HG02884 (cell line): ENCODE results near the gene IL6ST.

Experiments
- ATAC-seq: cut with Tn5 transposase; IDR thresholded peaks from one replicate; pipeline ENCODE4 v1.9.1; 2021; ENCODE audit warnings: mild to moderate bottlenecking, moderate library complexity; ENCODE audit not compliant: unreplicated experiment

IL6ST gene

GRCh38 chr5:55923177-55923771 lies 71.5 kb downstream of the IL6ST start:
- no peak for ATAC-seq

DNA sequence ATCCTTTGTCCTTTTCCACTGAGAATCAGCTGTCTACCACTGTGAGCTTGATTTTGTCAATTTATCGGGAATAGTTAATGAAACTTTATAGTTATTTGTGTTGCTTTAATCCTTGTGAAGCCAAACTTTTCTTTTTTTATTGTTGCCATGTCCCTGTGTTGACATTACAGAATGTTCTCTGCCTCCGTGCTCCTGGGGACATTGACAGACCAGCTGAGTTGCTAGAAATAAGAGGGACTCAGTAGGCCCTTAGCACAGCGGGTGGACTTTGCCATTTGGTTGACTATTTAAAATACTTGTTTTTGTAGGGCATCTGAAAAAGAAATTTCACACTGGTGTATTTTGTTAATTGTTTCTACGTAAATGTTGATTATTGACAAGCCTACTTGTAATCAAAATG lies 73.1 kb downstream of the IL6ST start:
- ATAC-seq, result no peak

DNA sequence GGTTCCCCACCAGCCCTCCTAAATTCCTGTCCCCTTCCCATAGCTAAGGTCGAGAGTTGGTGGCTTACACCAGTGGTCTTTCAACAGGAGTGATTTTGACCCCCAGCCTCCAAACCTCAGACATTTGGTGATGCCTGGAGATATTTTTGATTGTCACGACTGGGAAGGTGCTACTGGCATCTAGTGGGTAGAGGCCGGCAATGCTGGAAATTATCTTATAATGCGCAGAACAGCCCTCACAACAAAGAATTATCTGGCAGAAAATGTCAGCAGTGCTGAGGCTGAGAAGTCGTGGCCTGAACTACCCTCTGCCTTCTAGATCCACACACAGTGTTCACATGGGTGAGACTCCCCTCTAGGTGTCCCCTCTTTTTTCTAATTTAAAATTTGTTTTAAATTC lies 74.0 kb downstream of the IL6ST start:
- no peak for ATAC-seq

DNA sequence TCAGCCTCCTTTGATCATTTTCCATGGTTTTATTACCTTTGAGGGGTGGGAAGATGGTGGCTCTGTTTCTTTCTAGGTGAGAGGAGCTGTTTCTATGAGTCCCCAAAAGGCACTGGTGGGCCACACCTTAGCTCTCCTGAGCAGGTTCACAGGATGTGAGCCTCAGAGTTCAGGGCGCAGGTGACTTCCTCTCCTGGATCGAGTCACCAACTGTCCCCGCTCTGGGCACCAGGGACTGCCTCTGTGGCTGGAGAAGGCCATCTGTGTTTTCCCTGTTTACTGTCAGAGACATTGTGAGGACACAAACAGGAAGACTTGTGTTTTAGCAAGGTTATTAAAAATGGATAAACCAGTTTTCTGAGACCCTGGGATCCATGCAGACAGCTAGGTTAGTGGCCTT lies 75.1 kb downstream of the IL6ST start:
- no peak for ATAC-seq

DNA sequence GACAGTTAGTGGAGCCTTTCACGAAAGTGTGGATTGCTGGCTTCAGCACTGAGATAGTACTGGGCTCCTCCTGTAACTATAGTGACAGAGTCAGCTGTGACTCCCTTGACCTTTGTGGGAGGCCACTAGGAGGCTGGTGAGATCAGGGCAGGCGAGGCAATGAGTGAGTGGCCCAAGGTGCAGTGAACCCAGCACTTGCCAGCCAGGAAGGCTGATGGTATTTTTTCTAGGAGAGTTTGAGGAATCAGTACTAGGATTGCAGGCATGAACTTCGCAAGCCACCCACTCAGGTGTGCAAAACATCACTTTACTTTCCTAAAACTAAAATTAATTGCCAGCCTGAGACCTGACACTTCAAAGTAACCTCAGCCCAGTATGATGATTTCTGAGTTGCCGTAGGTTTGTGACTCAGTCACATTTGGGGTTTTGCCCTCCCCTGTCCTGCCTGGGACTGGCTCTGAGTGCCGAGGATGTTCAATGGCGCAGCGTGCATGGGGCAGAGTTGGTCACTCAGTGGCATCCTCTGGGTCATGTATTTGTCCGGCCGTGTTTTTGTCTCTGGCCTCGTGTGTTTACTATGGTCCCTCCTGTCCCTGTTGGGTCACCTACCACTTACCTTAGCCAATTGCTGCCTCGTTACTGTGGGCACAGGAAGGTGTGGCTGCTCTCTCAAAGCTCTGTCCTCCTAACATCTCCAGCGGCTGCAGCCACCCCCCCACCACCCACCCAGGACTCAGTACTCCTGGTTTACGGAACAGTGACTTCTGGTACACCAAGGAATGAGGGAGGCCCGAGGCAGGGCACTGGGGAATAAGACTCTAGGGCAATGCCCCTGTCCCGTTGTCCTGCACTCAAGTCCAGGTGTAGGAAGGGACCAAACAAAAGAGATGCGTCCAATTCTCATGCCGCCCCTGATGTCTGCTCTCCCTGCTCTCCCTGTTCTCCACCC lies 76.4 kb downstream of the IL6ST start:
- ATAC-seq, result no peak

- ATAC-seq, result no peak
These were observed 77.2 kb downstream of the IL6ST start for GRCh38 chr5:55917402-55918086.

DNA sequence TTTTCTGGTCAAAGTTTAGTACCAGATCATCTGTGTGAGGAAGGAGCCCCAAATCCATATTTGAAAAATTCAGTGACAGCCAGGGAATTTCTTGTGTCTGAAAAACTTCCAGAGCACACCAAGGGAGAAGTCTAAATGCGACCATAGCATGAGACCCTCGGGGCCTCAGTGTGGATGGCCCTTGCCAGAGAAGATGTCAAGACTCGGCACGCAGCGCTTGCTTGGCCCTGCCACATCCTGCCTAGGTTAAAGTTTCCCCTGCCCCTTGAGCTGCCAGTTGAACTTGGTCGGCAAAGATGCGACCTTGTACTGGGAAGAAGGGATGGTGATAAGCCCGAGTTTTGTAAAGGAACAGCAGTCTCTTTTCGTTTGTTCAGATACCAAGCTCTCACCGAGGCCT lies 77.8 kb downstream of the IL6ST start:
- no peak for ATAC-seq

DNA sequence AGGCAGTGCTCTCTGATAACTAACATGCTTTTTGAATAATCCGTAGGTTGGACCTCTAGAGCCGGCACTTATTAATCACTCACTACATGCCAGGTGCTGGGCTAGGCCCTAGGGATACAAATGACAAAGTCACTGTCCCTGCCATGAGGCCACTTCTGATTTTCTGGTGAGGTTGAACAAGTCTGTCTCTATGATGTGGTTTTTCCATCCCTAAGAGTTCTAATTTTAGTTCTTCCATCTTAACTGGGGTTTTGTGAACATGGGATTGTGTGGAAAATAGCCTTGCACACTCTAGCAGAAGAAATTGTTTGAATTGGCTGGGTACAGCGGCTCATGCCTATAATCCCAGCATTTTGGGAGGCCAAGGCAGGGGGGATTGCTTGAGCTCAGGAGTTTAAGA lies 79.0 kb downstream of the IL6ST start:
- ATAC-seq, result no peak

GRCh38 chr5:55914971-55915370 lies 79.8 kb downstream of the IL6ST start:
- ATAC-seq, result no peak

DNA sequence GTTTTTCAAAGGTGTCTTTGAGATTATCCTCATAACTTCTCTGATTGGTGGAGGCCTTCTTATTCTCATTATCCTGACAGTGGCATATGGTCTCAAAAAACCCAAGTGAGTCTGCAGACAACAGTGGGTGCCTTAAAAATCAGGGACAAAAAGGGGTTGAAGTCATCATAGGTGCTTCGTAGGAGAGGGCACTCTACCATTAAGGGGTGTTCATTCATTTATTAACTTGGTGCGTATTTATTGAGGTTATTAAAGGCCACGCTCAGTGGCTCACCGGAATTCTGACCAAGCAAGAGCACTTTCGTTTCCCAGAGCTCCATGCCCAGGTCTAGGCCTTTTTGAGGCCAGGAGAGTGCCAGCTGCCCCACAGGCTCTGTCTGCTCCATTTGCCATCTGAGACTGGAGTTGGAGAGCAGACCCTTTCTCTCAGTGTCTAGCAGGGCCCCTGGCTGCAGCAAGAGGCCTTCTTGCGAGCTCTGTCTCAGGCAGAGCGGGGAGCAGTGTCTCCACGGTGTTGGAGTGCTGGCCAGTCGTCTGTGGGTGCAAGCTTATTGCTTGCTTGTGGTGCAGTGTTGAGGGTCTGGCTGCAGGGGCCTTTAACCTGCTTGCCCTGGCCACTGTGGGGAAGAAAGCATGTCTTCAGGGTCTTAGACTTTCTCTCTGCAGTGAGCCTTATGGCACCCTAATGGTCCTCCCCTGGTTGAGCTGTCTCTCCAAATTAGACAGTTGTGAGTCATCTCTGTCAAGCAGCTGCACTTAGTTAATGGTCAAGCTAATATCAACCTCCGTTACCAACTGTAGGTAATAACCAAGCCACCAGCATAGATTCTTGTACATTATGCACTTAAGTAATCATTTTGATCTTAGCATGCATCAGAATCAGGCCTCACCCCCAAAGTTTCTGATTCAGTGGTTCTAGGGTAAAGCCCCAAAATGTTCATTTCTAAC lies 81.0 kb downstream of the IL6ST start:
- ATAC-seq, result peak; percentile 87

- ATAC-seq, result no peak
These were observed 82.7 kb downstream of the IL6ST start for GRCh38 chr5:55911784-55912653.

DNA sequence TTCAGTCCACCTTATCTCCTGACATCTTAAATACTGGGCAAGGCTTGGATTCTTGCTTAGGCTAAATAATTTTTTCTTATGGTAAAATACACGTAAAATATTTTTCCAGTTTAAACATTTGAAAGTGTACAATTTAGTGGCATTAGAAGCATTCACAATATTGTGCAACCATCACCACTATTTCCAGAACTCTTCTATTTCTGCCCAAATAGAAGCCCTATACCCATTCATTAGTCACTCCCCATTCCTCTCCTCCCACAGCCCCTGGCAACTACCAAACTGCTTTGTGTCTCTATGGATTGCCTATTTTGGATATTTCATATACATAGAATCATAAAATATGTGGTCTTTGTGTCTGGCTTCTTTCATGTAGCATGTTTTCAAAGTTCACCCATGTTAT lies 86.0 kb downstream of the IL6ST start:
- no peak for ATAC-seq

- ATAC-seq, result no peak
These were observed 86.8 kb downstream of the IL6ST start for GRCh38 chr5:55907927-55908326.

GRCh38 chr5:55905251-55905650 lies 89.5 kb downstream of the IL6ST start:
- no peak for ATAC-seq

GRCh38 chr5:55904152-55904551 lies 90.6 kb downstream of the IL6ST start:
- ATAC-seq, result no peak

- ATAC-seq, result peak; percentile 89
These were observed 91.6 kb downstream of the IL6ST start for GRCh38 chr5:55903121-55903701.

- no peak for ATAC-seq
These were observed 92.1 kb downstream of the IL6ST start for GRCh38 chr5:55902696-55903095.

DNA sequence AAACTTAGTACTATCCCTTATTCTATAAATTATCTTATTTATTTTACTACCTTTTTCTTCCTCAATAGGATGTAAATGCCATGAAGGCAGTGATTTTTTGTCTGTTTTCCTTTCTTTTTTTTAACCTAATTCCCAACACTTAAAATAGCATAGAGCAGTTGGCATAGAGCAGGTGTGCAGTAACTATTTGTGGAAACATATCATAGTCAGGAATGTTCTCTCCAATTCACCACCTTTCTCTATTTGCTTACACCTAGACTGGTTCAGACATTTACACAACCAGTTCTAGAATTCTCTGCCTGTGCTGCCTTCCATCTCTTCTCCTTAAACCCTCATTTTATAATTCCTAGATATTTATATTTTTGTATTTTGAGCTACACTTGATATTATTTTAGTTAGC lies 94.0 kb downstream of the IL6ST start:
- ATAC-seq, result no peak

DNA sequence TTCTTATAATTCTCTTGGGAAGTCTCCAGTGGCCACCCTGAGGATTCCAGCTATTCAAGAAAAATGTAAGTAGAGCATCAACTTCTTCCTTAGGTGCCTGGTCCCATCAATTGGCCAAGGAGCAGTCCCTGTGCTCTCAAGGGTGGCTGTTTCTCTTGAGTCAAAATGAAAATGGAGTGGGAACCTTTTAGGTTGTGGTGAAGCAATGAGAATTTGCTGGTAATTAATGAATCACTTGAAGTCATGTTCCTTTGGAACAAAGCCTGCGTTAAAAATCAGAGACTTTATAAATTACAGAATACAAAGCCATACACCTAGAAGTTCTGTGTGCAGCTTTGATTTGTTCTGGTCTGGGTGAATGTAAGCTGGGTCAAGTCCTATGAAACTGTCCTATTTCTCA lies 94.7 kb downstream of the IL6ST start:
- ATAC-seq, result no peak
